ENCODE data around the gene ASIC3.
"Not testable (repeated sequence)": the region's sequence is repeated elsewhere in the genome, so short reads cannot be mapped to it uniquely, and the experiment has no call there.

The ASIC3 gene

DNA sequence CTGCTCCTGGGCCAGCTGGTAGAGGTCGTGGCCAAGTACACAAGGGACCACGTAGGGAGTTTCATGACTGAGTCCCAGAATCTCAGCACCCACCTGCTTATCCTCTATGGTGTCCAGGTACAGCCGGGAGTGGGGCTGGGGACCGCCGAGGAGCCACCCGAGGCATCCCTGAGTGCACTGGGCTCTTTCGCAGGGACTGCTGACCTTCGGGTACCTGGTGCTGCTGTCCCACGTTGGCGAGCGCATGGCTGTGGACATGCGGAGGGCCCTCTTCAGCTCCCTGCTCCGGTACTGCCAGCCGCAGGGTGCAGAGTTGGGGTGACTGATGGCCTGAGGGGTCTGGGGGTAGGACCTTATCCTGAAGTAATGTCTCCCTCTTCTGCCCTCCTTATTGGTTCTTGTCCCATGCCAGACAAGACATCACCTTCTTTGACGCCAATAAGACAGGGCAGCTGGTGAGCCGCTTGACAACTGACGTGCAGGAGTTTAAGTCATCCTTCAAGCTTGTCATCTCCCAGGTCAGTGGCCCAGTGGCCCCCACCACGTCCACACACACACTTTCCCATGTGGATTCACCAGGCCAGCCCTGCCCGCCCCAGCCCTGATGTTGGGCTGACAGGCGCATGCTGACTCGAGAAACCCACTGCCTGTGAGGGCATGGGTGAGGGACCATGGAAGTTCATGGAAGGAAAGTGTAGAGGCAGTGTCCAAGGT lies 13.9 kb upstream of the ASIC3 start:
- DNase-seq = no peak

DNA sequence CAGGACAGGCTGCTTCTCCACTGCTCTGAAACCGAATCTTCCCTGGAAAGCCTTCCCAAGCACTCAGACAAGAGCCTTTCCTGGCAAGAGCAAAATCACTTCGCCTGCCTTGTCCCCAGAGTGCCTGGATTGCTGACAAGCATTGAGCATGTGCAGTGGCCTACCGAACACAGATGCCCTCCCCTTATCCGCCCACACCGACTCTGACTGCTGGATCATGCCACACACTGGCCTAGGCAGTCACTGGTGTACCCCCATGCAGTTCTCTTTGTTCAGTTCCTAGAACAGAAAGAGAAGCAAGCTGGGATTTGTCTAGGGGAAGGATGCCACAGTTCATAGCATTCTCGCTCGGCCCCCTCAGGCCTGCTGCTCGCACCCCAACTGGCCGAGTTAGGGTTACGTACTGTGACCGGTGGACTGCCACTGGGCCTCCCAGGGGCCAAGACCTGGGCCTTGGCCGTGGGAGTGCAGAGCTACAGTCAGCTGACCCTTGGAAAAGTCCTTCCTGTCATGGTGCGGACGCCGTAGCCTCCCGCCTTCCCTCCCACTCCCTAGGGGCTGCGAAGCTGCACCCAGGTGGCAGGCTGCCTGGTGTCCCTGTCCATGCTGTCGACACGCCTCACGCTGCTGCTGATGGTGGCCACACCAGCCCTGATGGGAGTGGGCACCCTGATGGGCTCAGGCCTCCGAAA lies 13.2 kb upstream of the ASIC3 start:
- no peak for DNase-seq

DNA sequence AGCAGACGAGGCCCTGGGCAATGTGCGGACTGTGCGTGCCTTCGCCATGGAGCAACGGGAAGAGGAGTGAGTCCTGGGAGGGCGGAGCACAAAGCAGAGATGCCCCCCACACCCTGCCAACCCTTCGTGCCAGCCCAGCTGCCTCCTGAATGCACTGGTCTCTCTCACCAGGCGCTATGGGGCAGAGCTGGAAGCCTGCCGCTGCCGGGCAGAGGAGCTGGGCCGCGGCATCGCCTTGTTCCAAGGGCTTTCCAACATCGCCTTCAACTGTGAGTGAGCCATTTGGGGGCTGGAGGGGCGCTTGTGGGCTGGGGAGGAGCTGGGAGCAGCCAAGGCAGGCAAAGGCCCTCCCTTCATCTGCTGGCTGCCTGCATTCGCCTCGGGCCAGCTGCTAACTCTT lies 12.4 kb upstream of the ASIC3 start:
- DNase-seq = no peak

DNA sequence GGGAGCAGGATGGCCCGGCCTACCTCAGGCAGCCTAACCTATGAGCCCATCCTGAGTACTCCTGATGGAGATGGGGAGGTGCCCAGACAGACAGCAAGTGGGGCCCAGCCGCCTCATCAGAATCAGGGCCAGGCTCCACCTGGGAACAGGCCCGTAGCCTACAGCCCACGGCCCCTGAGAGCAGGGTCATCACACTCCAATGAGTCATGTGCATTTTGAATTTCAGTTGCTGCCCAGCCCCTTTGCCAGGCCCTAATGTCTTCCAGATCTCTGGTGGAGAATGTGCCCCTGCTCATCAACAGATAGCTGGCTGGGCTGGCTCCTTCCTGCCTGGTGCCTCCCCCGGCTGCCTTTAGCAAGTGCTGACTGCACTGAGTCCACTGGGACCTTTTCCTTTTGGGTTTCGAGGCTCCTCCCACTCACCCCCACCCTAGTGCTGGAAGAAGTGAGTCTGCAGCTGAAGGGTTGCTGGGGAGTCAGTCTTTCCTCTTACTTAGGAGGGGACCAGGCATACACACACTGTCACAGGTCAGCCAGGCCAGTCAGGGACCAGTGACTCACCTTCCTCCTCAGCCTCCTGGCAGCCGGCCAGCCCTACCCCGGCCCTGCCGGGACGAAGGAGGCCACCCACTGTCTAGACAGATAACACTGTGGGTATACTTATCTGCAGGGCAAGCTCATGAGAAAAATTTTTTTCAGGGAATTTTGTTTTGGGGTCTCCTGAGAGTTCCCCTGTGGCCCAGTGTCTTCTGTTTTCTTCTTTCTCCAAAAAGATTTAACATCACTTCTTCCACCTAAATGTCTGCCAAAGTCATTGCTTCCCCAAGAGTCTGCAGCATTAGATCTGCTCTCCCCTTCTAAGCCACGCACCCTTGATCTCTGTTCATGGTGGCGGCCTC lies 9.1 kb upstream of the ASIC3 start:
- peak; percentile 24 to 33 for DNase-seq

DNA sequence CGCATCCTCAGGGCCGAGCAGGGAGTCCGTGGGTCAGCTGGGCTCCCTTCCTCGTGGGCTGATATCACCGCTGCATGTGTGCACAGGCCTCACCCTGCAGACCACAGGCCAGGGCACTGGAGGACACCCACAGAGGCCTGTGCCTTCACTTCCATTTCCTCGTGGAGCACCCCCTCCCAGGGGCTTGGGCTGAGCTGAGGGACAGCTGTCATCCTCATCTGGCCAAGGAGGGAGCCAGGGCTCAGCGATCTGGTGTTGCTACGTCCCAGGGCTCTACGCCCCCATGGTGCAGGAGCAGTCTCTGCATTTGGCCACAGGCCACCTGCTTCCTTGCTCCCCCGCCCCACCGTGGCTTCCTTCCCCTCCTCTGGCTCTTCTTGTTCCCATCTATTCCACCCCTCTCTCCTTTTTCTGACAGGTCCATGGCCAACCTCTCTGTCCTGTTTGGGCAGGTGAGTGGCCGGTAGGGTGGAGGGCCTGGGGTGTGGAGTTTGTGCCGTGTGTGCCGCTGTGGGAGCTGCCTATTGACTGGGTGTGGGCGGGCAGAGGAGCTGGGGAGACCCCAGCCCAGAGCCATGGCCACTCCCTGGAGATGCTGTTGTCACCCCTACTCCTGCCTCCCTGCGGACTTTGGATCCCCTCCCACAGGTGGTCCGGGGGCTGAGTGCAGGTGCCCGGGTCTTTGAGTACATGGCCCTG lies 8.3 kb upstream of the ASIC3 start:
- DNase-seq = no peak

DNA sequence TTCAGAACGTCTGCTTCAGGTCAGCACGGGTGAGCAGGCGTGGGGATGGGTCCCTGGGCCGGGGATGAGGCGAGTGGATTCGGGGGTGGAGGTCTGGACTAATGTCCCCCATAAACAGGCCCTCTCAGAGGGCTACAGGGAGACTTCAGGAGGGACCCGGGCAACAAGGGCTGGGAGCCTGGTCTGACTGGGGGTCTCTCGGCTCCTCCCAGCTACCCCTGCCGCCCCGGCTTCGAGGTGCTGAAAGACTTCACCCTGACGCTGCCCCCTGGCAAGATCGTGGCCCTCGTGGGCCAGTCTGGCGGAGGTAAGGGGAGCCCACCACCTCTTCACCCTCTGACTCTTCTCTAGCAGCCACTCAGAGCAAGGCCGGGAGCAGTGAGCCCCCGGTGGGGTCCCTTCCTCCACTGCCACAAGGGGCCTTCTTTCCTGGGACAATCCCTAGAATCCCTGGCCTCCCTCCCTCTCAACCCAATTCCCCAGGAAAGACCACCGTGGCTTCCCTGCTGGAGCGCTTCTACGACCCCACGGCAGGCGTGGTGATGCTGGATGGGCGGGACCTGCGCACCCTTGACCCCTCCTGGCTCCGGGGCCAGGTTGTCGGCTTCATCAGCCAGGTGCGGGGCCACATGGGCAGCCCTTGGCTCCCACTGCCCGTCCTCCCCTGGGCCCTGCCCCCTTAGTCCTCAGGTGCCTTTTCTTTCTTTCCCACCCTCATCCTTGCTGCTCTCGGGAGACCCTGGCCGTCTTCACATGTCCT lies 7.5 kb upstream of the ASIC3 start:
- no peak for DNase-seq

DNA sequence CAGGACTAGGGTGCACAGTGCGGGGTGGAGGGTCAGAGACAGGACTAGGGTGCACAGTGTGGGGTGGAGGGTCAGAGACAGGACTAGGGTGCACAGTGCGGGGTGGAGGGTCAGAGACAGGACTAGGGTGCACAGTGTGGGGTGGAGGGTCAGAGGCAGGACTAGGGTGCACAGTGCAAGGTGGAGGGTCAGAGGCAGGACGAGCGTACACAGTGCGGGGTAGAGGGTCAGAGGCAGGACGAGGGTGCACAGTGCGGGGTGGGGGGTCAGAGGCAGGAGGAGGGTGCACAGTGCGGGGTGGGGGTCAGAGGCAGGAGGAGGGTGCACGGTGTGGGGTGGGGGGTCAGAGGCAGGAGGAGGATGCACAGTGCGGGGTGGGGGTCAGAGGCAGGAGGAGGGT lies 4.9 kb upstream of the ASIC3 start:
- not testable (repeated sequence) for DNase-seq

DNA sequence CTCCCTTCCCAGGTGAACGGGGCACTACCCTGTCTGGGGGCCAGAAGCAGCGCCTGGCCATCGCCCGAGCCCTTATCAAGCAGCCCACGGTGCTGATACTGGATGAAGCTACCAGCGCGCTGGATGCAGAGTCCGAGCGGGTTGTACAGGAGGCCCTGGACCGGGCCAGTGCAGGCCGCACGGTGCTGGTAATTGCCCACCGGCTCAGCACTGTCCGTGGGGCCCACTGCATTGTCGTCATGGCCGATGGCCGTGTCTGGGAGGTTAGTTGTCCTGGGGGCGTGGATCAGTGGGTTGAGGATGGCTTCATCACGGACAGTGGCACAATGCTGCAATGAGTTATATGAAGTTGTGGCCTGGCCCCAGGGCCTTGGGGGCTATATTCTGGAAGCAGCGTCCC lies 4.4 kb upstream of the ASIC3 start:
- DNase-seq = no peak

DNA sequence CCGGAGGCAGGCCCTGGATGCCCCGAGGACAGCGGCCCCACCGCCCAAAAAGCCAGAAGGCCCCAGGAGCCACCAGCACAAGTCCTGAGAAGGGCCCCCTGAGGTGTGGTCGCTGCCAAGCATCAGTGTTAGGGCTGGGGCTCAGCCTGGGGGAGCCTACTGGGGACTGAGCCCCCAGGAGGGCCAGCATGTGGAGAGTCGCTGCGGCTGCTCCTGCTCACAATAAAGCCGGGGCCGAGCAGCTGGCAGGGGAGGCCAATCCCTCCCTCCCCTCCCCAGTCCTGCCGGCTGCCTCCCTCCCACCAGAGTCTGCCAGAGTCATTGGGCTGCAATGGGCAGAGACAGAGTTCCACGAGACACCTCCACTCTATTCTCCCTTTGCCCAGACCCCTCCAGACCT lies 3.1 kb upstream of the ASIC3 start:
- no peak for DNase-seq

DNA sequence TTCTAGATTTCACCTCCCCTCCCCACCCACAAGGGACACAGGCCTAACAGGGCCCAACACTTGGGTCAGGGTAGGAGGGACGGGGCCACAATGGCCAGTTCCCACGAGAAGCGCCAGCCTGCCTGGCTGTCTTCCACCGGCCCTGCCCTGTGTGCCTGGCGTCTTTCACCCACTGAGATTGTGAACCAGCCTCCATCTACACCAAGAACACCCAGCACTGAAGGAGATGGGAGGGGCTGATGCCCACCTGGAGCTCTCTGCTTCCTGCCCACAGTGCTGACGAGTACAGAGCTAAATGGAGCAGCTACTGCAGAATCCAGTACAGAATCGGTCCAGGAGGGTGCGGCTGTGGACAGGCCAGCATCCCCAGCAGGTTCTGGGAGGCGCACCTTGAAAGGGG lies 2.4 kb upstream of the ASIC3 start:
- no peak for DNase-seq

DNA sequence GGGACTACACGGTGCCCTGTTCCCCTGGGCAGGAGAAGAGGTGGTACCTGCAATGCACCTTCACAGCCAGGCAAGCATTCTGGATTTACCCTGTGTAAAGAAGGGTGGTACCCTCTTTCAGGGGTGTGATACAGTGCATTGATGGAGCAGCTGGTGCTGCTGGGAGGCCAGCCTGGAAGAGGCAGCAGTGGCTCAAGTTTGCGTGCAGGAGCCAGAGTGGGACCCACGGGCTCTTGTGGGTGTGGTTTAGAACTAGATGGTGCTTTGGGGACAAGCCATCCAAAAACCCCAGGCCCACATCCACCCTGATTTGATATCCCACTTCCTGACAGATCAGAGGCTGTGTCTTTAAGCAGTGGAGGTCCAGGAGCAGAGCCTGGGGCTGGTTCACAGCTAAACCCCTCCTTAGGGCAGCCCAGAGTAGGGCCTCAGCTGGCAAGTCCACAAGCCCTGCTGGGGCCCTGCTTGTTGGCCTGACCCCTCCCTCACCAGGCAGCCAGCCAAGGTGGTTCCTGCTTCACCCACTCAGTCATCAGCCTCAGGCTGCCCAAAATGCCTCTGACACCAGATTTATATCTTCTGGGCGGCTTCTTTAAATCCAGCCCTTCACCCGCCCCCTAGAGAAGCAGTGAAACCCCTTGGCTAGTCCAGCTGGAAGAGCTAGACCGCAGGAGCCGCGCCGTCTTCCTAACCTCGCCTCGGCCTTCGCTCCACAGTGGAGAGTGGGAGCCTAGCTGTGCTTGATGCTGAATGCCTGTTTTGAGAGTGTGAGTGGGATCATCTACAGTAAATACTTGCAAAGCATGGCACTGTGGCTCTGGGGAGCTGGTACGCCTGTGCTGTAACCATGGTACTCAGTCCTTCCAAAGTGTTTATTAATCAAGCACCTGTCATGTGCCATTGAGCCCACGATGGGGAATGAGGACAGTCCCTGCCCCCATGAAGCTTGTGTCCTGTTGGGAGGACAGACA lies 1.4 kb upstream of the ASIC3 start:
- DNase-seq = peak in 1 of 2 experiments; percentile 8

DNA sequence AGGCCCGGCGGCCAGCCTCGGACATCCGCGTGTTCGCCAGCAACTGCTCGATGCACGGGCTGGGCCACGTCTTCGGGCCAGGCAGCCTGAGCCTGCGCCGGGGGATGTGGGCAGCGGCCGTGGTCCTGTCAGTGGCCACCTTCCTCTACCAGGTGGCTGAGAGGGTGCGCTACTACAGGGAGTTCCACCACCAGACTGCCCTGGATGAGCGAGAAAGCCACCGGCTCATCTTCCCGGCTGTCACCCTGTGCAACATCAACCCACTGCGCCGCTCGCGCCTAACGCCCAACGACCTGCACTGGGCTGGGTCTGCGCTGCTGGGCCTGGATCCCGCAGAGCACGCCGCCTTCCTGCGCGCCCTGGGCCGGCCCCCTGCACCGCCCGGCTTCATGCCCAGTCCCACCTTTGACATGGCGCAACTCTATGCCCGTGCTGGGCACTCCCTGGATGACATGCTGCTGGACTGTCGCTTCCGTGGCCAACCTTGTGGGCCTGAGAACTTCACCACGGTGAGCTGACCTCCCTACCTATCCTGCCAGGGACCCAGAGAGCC lies 656 bp downstream of the ASIC3 start:
- no peak for DNase-seq

DNA sequence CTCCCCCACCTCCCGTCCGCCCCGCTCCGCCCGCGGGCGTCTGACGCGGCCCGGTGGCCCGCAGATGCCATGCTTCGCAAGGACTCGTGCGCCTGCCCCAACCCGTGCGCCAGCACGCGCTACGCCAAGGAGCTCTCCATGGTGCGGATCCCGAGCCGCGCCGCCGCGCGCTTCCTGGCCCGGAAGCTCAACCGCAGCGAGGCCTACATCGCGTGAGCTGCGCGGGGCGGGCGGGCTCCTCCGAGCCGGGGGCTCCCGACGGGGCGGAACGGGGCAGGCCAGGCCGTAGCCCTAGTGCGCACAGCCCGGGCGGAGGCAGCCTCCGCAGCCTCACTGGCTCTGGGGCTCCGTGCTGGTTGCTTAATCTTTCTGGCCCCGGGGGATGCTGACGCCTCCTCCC lies 2.8 kb downstream of the ASIC3 start:
- no peak for DNase-seq

DNA sequence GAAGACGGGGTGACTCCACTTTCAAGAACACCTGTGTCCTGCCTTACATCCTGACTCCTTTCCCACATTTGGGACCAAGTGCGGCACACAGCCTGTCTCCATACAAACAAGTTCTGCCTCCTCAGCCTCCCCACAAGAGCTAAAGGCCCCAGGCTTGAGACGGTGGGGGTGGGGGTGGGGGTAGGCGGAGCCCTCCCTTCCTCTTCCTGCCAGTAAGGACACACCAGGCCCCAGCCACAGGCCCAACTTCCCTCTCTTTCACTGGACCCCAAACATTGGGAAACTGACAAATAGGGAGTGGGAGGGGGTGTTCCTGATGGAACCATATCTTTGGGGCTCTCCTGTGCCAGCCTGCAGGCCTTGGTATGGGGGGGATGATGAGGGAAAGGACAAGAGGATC lies 4.8 kb downstream of the ASIC3 start:
- no peak for DNase-seq

DNA sequence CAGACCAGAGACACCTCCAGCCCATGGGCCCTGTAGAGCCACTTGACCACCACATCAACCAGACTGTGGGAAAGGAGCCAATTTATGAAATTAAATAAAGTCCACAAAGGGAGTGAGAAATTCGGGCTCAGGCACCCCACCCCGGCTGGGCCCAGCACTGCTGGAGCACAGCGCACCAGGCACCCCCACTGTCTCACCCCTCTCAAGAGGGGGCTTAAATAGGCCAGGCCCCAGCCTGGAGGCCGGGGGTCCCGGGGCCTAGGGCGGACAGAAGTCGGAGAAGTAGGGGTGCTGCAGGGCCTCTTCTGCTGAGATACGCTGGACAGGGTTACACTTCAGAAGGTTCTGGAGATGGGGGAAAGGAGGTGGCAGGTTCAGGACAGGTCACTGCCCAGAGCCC lies 5.4 kb downstream of the ASIC3 start:
- DNase-seq = no peak

DNA sequence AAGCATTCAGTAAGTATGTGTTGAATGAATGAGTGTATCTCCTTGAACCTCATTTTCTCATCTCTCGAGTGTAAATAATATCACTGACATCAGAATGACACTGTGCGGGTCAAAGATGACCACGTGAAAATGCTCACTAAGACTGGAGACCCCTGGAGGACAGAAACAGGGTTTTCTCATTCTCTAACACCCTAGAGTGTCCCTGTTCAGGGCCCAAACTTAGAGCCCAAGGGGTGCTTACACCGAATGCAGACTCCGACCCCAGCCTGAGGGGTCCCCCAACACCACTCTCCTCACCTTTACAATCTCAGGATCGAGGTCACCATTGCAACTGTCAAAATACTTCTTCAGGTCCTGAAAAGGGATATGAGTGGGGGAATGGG lies 7.9 kb downstream of the ASIC3 start:
- DNase-seq = no peak

DNA sequence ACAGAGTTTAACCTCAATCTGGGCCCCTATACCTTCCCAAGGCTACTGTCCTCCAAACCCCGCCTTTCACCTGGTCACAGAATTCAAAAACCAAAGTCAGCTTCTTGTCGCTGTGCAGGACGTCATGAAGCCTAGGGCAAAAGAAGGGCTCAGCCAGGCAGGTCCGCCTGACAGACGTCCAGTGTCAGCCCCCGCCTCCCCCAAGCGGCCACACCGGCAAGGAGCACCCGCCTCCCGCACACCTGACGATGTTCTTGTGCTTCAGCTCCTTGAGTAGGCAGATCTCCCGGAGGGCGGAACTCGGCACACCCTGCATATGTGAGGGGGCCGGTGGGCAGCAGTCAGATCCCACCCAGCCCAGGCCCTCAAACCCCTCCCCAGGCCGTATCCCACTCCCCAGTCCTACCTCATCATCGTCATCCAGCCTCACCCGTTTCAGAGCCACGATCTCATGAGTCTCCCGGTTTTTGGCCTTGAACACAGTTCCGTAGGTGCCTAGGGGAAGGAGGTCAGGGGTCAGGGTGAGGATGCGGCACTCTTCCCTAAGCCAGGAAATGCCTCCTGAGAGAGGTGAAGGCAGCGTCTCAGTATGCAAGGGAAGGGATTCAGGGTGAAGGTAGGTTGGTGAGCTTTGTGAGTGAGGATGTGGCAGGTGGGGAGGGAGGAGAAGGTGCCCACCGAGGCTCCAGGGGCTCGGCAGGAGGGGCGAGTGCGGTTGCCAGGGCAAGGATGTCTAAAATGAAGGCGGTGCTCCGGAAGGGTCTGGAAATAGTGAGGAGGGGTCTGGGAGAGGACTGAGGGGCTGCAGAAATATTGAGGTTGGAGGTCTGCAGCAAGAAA lies 8.6 kb downstream of the ASIC3 start:
- peak in 1 of 2 experiments; percentile 4 for DNase-seq

DNA sequence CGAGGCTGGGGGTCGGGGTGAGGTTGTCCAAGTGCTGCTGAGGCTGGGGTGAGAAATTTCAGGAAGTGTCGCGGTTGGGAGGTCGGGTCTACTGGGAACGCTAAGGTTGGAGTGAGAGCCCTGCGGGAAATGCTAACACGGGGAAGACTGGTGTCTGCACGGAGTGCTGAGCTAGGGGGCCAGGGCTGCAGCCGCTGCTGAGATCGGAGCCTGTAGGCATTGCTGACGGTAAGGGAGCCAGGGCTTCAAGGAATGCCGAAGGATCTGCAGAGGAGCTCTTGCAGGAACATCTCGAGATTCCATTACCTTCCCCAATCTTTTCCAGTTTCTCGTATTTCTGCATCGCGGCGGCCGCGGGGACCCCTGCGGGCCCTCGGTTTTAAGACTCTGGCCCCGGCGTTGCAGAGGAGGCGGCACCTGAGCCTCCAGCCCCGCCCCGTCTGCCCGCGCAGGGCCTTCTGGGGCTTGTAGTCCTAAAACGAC lies 9.2 kb downstream of the ASIC3 start, which contains the start of gene CDK5:
Gene CDK5 (minus strand): TSS at position 392 of the 483 bp plus-strand sequence. CDS start 49 bp downstream, at position 343.
- DNase-seq = peak in 1 of 2 experiments; percentile 46

DNA sequence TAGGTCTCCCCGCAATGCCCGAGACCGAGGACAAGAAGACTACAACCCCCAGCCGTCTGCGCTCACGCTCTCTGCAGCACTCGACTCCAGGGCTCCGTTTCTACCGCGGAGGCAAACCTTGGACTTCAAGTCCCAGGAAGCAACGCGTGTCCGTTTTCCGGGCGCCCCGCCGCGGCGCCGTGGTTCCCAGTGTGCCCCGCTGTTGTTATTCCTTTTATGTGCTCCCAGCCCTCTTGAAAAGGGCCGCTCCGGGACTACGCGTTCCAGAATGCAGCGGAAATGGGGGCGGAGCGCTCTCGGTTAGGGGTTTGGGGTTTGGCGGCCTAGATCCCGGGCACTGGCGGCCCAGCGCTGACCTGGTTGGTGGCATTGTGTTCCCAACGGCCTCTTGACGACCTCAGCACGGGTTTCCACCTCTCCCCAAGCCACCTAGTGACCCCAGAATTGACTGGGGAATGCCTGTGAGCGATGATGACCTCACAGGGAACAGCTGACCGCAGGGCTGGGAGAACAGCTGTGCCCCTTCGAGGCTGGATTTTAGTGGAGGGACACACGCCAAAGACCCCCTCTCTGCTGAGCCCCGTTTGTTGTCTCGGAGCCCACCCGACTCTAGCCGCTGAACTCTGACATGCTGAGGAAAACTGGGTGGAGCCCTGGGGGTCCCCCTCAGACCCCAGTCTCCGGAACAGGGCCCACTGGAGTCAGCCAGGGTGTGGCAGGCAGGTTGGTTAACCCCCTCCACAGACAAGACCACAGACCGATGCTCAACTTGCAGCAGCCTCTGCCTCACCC lies 9.9 kb downstream of the ASIC3 start:
- DNase-seq = peak; percentile 99

Data from SHP77 (cell line).